HCT116 (cell line): Measurements from ENCODE around the gene SRGAP2C.
"Not testable (repeated sequence)": the region's sequence is repeated elsewhere in the genome, so short reads cannot be mapped to it uniquely, and the experiment has no call there.

Experiments used
- EZH2 ChIP-seq: fragments of 200-600 bp; sonication (generic); IDR thresholded peaks from 2 replicates; pipeline ENCODE4 v1.6.1; 2017; ENCODE audit warnings: antibody characterized with exemption, mixed run types
- EZH2phosphoT487 ChIP-seq: fragments of 200-600 bp; IDR thresholded peaks from 2 replicates; pipeline ENCODE4 v1.6.1; 2018; ENCODE audit warnings: antibody characterized with exemption, borderline replicate concordance
- FOSL1 ChIP-seq: IDR thresholded peaks from 2 replicates; pipeline ENCODE4 v1.6.1; 2012; ENCODE audit warnings: low read depth
- MAX ChIP-seq: IDR thresholded peaks from 2 replicates; pipeline ENCODE4 v1.6.1; 2012
- RAD21 ChIP-seq: IDR thresholded peaks from 2 replicates; pipeline ENCODE4 v1.6.1; 2012; ENCODE audit warnings: low read depth, mild to moderate bottlenecking
- REST ChIP-seq: IDR thresholded peaks from 2 replicates; pipeline ENCODE4 v1.6.1; 2012; ENCODE audit warnings: low read depth
- YY1 ChIP-seq: IDR thresholded peaks from 2 replicates; pipeline ENCODE4 v1.6.1; 2011; ENCODE audit warnings: low read length, low read depth, moderate library complexity, mild to moderate bottlenecking; ENCODE audit not compliant: insufficient replicate concordance; ENCODE audit errors: extremely low read depth
- TF ChIP-seq, protein P1 (sequence below), 3 experiments: fragments of 200-600 bp in 1 of 3; sonication (generic) in 1 of 3; IDR thresholded peaks in 2 of 3; conservative IDR thresholded peaks in 1 of 3; 2 replicates each; pipeline ENCODE4 v1.5.1; 2012 to 2017; ENCODE audit warnings: low read depth in 2 of 3, low read length in 2 of 3, antibody characterized with exemption in 1 of 3, borderline replicate concordance in 1 of 3, control low read depth in 1 of 3, mild to moderate bottlenecking in 1 of 3, mixed read lengths in 1 of 3, mixed run types in 1 of 3, moderate library complexity in 1 of 3; ENCODE audit not compliant: insufficient read depth in 1 of 3

DNA sequence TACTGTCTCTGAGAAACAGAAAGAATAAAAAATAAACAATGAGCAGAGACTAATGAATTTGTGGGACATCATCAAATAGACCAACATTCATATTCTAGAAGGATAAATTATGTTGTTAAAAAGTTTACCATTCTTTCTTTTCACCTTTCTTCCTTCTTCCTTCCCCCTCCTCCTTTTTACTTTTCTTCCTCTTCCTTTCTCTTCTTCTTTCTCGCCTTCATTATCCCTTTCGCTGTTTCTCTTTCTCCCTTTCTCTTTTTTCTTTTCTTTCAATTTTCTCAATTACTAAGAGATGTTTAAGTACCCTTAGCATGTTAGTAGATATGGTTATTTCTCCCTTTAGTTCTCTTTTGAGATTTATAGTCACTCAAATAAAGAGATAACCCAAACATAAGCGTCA is 207.4 kb downstream of the SRGAP2C start:
- TF ChIP-seq, protein P1, sequence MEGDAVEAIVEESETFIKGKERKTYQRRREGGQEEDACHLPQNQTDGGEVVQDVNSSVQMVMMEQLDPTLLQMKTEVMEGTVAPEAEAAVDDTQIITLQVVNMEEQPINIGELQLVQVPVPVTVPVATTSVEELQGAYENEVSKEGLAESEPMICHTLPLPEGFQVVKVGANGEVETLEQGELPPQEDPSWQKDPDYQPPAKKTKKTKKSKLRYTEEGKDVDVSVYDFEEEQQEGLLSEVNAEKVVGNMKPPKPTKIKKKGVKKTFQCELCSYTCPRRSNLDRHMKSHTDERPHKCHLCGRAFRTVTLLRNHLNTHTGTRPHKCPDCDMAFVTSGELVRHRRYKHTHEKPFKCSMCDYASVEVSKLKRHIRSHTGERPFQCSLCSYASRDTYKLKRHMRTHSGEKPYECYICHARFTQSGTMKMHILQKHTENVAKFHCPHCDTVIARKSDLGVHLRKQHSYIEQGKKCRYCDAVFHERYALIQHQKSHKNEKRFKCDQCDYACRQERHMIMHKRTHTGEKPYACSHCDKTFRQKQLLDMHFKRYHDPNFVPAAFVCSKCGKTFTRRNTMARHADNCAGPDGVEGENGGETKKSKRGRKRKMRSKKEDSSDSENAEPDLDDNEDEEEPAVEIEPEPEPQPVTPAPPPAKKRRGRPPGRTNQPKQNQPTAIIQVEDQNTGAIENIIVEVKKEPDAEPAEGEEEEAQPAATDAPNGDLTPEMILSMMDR (IDR thresholded peaks at IDR 0.05 in 2 of 3, conservative IDR thresholded peaks at IDR 0.05 in 1 of 3; ENCODE audit: borderline replicate concordance in 1 of 3, insufficient read depth in 1 of 3, low read depth in 2 of 3, low read length in 2 of 3) = not testable (repeated sequence)
- TF ChIP-seq FOSL1, RAD21, REST, EZH2, YY1, MAX, EZH2phosphoT487: not testable (repeated sequence)
